ENCODE measurements around the gene PTPRN2. TPM values are rescaled to one million over a fixed set of nuclear protein-coding genes. Genes with fewer than 3 reads are reported as not detected.

PTPRN2 gene
- total RNA-seq, 1 experiment from 2014 or later = not detected

- no peaks in the 10 kb centered on the region for H3K36me3 ChIP-seq (ENCODE audit: low read depth)
- no peaks in the 10 kb centered on the region for H3K4me1 ChIP-seq (replicated peaks; ENCODE audit: insufficient read depth)
- no peak for DNase-seq
- H3K4me2 ChIP-seq = no peak overlapping the region
- TF ChIP-seq EZH2 (IDR thresholded peaks at IDR 0.05; ENCODE audit: low read depth) = no peak
- TF ChIP-seq, protein P1, sequence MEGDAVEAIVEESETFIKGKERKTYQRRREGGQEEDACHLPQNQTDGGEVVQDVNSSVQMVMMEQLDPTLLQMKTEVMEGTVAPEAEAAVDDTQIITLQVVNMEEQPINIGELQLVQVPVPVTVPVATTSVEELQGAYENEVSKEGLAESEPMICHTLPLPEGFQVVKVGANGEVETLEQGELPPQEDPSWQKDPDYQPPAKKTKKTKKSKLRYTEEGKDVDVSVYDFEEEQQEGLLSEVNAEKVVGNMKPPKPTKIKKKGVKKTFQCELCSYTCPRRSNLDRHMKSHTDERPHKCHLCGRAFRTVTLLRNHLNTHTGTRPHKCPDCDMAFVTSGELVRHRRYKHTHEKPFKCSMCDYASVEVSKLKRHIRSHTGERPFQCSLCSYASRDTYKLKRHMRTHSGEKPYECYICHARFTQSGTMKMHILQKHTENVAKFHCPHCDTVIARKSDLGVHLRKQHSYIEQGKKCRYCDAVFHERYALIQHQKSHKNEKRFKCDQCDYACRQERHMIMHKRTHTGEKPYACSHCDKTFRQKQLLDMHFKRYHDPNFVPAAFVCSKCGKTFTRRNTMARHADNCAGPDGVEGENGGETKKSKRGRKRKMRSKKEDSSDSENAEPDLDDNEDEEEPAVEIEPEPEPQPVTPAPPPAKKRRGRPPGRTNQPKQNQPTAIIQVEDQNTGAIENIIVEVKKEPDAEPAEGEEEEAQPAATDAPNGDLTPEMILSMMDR (conservative IDR thresholded peaks at IDR 0.05) = no peak
- no peaks in the 10 kb centered on the region for H3K9me2 ChIP-seq (ENCODE audit: insufficient read depth)
- no peak overlapping the region for H2AFZ ChIP-seq
- H3F3A ChIP-seq (ENCODE audit: insufficient read depth, low read depth) = no peaks in the 10 kb centered on the region
- H3K27me3 ChIP-seq (ENCODE audit: insufficient read depth, low read depth) = peaks cover 84% of the 10 kb centered on the region
- POLR2A ChIA-PET (ENCODE audit: unreplicated experiment) = no interaction called here
- H3K9me3 ChIP-seq (ENCODE audit: insufficient read depth, low read depth) = no peaks in the 10 kb centered on the region
- no peak overlapping the region for H3K27ac ChIP-seq
- no TSS peak for BruUV-seq (replicated peaks)
- no peaks in the 10 kb centered on the region for H3K79me2 ChIP-seq (ENCODE audit: low read depth)
- H4K20me1 ChIP-seq (ENCODE audit: insufficient read depth) = no peaks in the 10 kb centered on the region
- no peak overlapping the region for H3K4me3 ChIP-seq
- CTCF ChIA-PET = no interaction called here
- intact Hi-C loops (cut with micrococcal nuclease; ENCODE audit: unreplicated experiment) = no loop called here
Measured at GRCh38 chr7:158411232-158411950, 176.2 kb downstream of the PTPRN2 start.

DNA sequence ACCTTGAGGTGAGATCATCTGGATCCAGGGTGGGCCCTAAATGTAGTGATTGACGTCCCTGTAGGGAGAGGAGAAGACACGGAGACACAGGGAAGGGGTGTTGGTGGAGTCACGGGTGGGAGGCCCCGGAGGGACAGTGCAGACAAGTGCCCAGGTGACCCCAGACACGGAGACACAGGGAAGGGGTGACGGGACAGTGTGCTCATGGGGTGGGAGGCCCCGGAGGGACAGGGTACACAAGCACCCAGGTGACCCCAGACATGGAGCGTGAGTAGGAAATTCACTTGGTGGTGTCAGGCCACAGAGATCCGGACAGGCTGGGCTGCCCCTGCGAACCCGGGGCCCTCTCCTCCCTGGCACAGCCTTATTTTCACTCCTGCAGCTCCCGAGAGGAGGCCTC, 176.9 kb downstream of the PTPRN2 start:
- no peak overlapping the region for H3K4me3 ChIP-seq
- DNase-seq = no peak
- H2AFZ ChIP-seq = no peak overlapping the region
- H3K9me2 ChIP-seq (ENCODE audit: insufficient read depth) = no peaks in the 10 kb centered on the region
- H3K27me3 ChIP-seq (ENCODE audit: insufficient read depth, low read depth) = peaks cover 80% of the 10 kb centered on the region
- no peak; the same call in 1 of the 2 replicates for TF ChIP-seq EZH2 (IDR thresholded peaks at IDR 0.05; ENCODE audit: low read depth)
- TF ChIP-seq, protein P1 (conservative IDR thresholded peaks at IDR 0.05) = no peak
- H3K9me3 ChIP-seq (ENCODE audit: insufficient read depth, low read depth) = no peaks in the 10 kb centered on the region
- BruUV-seq (replicated peaks) = no TSS peak
- no peaks in the 10 kb centered on the region for H4K20me1 ChIP-seq (ENCODE audit: insufficient read depth)
- ChIA-PET POLR2A (ENCODE audit: unreplicated experiment) (no interaction called here), CTCF (no interaction called here)
- H3K4me2 ChIP-seq = no peak overlapping the region
- no peaks in the 10 kb centered on the region for H3K36me3 ChIP-seq (ENCODE audit: low read depth)
- H3K79me2 ChIP-seq (ENCODE audit: low read depth) = no peaks in the 10 kb centered on the region
- no peak overlapping the region for H3K27ac ChIP-seq
- H3K4me1 ChIP-seq (replicated peaks; ENCODE audit: insufficient read depth) = no peaks in the 10 kb centered on the region
- no peaks in the 10 kb centered on the region for H3F3A ChIP-seq (ENCODE audit: insufficient read depth, low read depth)
- intact Hi-C loops (cut with micrococcal nuclease; ENCODE audit: unreplicated experiment) = no loop called here

DNA sequence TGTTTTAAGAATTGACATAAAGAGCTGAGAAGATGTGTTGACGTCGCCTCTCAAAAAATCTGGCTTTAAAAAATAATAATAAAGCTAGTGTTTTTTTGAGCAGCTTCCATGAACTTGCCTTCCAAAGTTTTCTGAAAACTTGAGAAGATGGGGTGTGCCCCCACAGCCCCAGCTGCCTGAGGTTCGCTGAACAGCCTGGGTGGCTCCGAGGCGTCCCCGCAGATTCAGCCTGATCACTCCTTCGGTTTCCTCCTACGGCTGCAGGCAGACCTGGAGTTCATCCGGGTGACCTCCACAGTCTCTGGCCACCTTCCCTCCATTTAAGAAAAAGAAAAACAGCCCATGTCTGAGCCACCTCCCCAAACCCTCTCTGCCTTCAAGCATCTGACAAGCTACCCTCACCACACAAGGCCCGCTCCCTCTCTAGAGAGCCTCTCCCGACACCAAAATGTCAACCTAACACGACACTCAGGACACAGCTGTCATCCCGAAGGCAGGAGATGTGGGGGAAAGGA, 177.8 kb downstream of the PTPRN2 start:
- Histone ChIP-seq H4K20me1 (ENCODE audit: insufficient read depth) (no peaks in the 10 kb centered on the region), H3F3A (ENCODE audit: insufficient read depth, low read depth) (no peaks in the 10 kb centered on the region), H3K27ac (no peak overlapping the region), H3K4me2 (no peak overlapping the region), H2AFZ (no peak overlapping the region), H3K4me3 (no peak overlapping the region), H3K36me3 (ENCODE audit: low read depth) (no peaks in the 10 kb centered on the region), H3K79me2 (ENCODE audit: low read depth) (no peaks in the 10 kb centered on the region), H3K9me2 (ENCODE audit: insufficient read depth) (no peaks in the 10 kb centered on the region), H3K27me3 (ENCODE audit: insufficient read depth, low read depth) (peaks cover 80% of the 10 kb centered on the region), H3K4me1 (replicated peaks; ENCODE audit: insufficient read depth) (no peaks in the 10 kb centered on the region), H3K9me3 (ENCODE audit: insufficient read depth, low read depth) (no peaks in the 10 kb centered on the region)
- TF ChIP-seq, protein P1 (conservative IDR thresholded peaks at IDR 0.05) = no peak
- TF ChIP-seq EZH2 (IDR thresholded peaks at IDR 0.05; ENCODE audit: low read depth) = no peak
- intact Hi-C loops (cut with micrococcal nuclease; ENCODE audit: unreplicated experiment) = loop anchor here (5.0 kb wide), 1 partner anchor 353 kb away; no protein-coding TSS in a partner anchor
- BruUV-seq (replicated peaks) = no TSS peak
- CTCF ChIA-PET = no interaction called here
- no peak for DNase-seq
- POLR2A ChIA-PET (ENCODE audit: unreplicated experiment) = no interaction called here

Measured in PC-9 (cell line).